Measurements from ENCODE around the gene AMZ2.

DNA sequence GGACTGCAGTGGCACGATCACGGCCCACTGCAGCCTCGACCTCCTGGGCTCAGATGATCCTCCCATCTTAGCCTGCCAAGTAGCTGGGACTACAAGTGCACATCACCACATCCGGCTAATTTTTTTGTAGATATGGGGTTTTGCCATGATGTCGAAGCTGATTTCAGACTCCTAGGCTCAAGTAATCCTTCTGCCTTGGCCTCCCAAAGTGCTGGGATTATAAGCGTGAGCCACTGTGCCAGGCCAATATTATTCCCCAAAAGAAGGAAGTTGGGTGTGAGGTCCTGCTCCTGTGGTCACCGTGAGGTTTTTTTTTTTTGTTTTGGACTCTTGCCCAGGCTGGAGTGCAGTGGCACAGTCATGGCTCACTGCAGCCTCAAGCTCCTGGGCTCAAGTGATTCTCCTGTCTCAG, 1.5 kb downstream of the AMZ2 start:
- TF ChIP-seq, protein P1, sequence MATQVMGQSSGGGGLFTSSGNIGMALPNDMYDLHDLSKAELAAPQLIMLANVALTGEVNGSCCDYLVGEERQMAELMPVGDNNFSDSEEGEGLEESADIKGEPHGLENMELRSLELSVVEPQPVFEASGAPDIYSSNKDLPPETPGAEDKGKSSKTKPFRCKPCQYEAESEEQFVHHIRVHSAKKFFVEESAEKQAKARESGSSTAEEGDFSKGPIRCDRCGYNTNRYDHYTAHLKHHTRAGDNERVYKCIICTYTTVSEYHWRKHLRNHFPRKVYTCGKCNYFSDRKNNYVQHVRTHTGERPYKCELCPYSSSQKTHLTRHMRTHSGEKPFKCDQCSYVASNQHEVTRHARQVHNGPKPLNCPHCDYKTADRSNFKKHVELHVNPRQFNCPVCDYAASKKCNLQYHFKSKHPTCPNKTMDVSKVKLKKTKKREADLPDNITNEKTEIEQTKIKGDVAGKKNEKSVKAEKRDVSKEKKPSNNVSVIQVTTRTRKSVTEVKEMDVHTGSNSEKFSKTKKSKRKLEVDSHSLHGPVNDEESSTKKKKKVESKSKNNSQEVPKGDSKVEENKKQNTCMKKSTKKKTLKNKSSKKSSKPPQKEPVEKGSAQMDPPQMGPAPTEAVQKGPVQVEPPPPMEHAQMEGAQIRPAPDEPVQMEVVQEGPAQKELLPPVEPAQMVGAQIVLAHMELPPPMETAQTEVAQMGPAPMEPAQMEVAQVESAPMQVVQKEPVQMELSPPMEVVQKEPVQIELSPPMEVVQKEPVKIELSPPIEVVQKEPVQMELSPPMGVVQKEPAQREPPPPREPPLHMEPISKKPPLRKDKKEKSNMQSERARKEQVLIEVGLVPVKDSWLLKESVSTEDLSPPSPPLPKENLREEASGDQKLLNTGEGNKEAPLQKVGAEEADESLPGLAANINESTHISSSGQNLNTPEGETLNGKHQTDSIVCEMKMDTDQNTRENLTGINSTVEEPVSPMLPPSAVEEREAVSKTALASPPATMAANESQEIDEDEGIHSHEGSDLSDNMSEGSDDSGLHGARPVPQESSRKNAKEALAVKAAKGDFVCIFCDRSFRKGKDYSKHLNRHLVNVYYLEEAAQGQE (IDR thresholded peaks at IDR 0.05; ENCODE audit: unreplicated experiment) = no peak
- TF ChIP-seq CTCF (conservative IDR thresholded peaks at IDR 0.05; ENCODE audit: low read depth in 2 of 2) (no peak), POLR2AphosphoS5 (IDR thresholded peaks at IDR 0.05; ENCODE audit: low read depth) (no peak), EZH2 (IDR thresholded peaks at IDR 0.05; ENCODE audit: low read depth, unreplicated experiment) (no peak), ZNF331 (CRISPR knock-in tag; IDR thresholded peaks at IDR 0.05; ENCODE audit: low read depth) (no peak), STAT1 (IDR thresholded peaks at IDR 0.05; ENCODE audit: unreplicated experiment) (no peak), EZH2phosphoT487 (IDR thresholded peaks at IDR 0.05; ENCODE audit: unreplicated experiment) (no peak)

Measured in GM23338 (cell line).